ENCODE results near the gene TBC1D5.

The TBC1D5 gene

DNA sequence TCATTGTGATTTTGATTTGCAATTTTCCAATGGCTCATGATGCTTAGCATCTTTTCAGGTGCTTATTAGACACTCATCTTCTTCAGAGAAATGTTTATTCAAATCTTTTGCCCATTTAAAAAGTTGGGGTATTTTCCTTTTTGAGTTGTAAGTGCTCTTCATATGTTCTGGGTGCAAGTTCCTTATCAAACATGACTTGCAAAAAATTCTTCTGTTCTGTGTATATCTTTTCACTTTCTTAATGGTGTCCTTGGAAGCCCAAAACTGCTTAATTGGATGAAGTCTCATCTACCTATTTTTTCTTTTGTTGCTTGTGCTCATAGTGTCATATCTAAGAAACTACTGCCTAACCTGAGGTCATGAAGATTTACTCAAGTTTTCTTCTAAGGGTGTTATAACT is 524.8 kb downstream of the TBC1D5 start:
- TF ChIP-seq, protein P1, sequence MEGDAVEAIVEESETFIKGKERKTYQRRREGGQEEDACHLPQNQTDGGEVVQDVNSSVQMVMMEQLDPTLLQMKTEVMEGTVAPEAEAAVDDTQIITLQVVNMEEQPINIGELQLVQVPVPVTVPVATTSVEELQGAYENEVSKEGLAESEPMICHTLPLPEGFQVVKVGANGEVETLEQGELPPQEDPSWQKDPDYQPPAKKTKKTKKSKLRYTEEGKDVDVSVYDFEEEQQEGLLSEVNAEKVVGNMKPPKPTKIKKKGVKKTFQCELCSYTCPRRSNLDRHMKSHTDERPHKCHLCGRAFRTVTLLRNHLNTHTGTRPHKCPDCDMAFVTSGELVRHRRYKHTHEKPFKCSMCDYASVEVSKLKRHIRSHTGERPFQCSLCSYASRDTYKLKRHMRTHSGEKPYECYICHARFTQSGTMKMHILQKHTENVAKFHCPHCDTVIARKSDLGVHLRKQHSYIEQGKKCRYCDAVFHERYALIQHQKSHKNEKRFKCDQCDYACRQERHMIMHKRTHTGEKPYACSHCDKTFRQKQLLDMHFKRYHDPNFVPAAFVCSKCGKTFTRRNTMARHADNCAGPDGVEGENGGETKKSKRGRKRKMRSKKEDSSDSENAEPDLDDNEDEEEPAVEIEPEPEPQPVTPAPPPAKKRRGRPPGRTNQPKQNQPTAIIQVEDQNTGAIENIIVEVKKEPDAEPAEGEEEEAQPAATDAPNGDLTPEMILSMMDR (IDR thresholded peaks at IDR 0.05; ENCODE audit: low read depth, low read length, missing control alignments), result no peak
- Histone ChIP-seq H3K4me3 (ENCODE audit: low read depth, low read length) (no peak overlapping the region), H3K27ac (no peak overlapping the region), H3K36me3 (replicated peaks) (no peaks in the 10 kb centered on the region), H3K27me3 (replicated peaks) (no peaks in the 10 kb centered on the region)
- in situ Hi-C loops (cut with HindIII; ENCODE audit: low pct_ligation_motif_present, low sequenced_read_pairs), result no loop called here
- DNase-seq, result no peak

DNA sequence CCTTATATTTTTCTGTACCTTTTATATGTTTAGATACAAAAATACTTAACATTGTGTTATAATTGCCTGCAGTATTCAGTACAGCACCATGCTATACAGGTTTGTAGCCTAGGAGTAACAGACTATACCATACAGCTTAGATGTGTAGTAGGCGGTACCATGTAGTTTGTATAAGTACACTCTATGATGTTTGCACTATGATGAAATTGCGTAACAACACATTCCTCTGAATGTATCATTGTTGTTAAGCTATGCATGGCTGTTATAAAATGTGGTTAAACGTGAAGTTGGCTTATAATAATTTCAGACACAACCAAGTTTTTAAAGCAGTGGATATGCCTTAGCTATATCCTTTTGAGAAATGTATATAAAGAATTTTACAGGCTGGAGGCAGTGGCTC is 529.3 kb downstream of the TBC1D5 start:
- Histone ChIP-seq H3K36me3 (replicated peaks) (no peaks in the 10 kb centered on the region), H3K4me3 (ENCODE audit: low read depth, low read length) (no peak overlapping the region), H3K27me3 (replicated peaks) (no peaks in the 10 kb centered on the region), H3K27ac (no peak overlapping the region)
- no peak for DNase-seq
- TF ChIP-seq, protein P1 (IDR thresholded peaks at IDR 0.05; ENCODE audit: low read depth, low read length, missing control alignments), result no peak
- in situ Hi-C loops (cut with HindIII; ENCODE audit: low pct_ligation_motif_present, low sequenced_read_pairs), result no loop called here

DNA sequence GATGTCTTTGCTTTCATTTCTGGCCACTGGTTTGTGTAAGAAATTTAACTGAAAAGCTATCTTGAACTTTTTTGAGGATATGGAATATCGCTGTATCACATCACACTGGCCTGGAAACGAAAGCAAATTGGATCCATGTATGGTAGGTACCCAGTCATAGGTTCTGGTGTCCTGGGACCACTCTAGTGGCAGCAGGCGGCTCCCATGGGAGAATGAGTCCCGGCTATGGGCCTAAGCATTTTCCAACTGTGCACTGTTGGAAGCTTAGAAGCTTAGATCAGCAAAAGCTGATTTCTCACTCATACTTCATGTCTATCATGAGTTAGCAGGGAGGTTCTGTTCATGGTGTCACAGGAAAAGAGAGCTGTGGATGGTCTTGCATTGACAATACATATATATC is 534.5 kb downstream of the TBC1D5 start:
- H3K27ac ChIP-seq, result no peak overlapping the region
- no peaks in the 10 kb centered on the region for H3K36me3 ChIP-seq (replicated peaks)
- no peak overlapping the region for H3K4me3 ChIP-seq (ENCODE audit: low read depth, low read length)
- no peaks in the 10 kb centered on the region for H3K27me3 ChIP-seq (replicated peaks)
- no peak for DNase-seq
- in situ Hi-C loops (cut with HindIII; ENCODE audit: low pct_ligation_motif_present, low sequenced_read_pairs), result no loop called here
- TF ChIP-seq, protein P1 (IDR thresholded peaks at IDR 0.05; ENCODE audit: low read depth, low read length, missing control alignments), result no peak

DNA sequence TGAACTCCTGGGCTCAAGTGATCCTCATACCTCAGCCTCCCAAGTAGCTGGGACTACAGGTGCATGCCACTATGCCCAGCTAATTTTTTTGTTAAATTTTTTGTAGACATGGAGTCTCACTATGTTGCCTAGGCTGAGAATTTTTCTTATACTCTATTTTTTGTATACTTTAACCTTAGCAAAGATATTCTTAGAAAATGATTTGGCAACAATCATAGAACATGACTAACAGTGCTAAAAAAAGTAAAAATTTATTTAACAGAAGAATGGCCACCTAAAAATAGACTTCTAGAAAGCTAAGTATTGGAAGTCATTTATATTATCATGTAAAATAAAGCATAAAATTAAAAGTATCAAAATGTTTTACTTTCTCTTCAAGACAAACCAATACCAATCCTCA is 535.4 kb downstream of the TBC1D5 start:
- Histone ChIP-seq H3K36me3 (replicated peaks) (no peaks in the 10 kb centered on the region), H3K27me3 (replicated peaks) (no peaks in the 10 kb centered on the region), H3K27ac (no peak overlapping the region), H3K4me3 (ENCODE audit: low read depth, low read length) (no peak overlapping the region)
- DNase-seq, result no peak
- TF ChIP-seq, protein P1 (IDR thresholded peaks at IDR 0.05; ENCODE audit: low read depth, low read length, missing control alignments), result no peak
- in situ Hi-C loops (cut with HindIII; ENCODE audit: low pct_ligation_motif_present, low sequenced_read_pairs), result no loop called here

DNA sequence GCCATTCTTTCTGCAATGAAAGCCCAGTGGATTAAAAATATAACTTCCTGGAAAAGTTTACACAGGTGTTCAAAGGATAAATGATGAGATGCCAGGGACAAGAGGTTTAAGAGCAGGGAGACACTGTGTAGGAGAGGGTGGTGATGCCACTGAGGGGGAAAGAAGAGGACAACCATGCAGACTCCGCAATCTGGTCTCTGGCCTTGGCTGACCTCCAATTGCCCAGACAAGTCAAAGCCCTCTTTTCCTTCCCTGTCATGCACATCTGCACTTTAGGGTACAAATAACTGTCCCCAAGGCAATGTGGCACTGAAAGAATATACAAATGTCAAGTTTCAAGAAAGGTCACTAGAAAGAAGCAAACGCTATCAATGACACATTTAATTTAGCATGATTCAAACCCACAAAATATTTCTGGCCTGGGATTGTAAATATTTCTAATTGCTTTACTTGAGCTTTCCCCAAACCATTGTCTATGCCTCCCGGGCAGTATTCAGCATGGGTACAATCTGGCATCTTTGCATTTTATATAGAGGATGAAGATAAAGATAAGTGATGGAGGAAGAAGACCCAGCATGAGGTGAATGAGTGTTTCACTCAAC is 538.3 kb downstream of the TBC1D5 start:
- Histone ChIP-seq H3K4me3 (ENCODE audit: low read depth, low read length) (no peak overlapping the region), H3K27ac (no peak overlapping the region), H3K27me3 (replicated peaks) (no peaks in the 10 kb centered on the region), H3K36me3 (replicated peaks) (no peaks in the 10 kb centered on the region)
- in situ Hi-C loops (cut with HindIII; ENCODE audit: low pct_ligation_motif_present, low sequenced_read_pairs), result no loop called here
- TF ChIP-seq, protein P1 (IDR thresholded peaks at IDR 0.05; ENCODE audit: low read depth, low read length, missing control alignments), result no peak
- no peak for DNase-seq

DNA sequence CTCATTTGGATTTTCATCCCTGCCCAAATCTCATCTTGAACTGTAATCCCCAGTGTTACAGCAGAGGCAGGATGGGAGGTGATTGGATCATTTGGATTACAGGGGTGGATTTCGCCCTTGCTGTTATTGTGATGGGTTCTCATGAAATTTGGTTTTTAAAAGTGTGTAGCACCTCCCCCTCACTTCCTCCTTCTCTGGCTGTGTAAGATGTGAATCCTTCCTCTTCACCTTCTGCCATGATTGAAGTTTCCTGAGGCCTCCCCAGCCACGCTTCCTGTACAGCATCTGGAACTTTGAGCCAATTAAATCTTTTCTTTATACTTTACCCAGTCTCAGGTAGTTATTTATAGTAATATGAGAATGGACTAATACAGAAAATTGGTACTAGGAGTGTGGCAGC is 540.9 kb downstream of the TBC1D5 start:
- no peak overlapping the region for H3K27ac ChIP-seq
- H3K36me3 ChIP-seq (replicated peaks), result no peaks in the 10 kb centered on the region

More for the DNA sequence above, 540.9 kb downstream of the TBC1D5 start:
- Histone ChIP-seq H3K27me3 (replicated peaks) (no peaks in the 10 kb centered on the region), H3K4me3 (ENCODE audit: low read depth, low read length) (no peak overlapping the region)
- no peak for DNase-seq
- in situ Hi-C loops (cut with HindIII; ENCODE audit: low pct_ligation_motif_present, low sequenced_read_pairs), result no loop called here
- TF ChIP-seq, protein P1 (IDR thresholded peaks at IDR 0.05; ENCODE audit: low read depth, low read length, missing control alignments), result no peak
